GM18907 (cell line): ENCODE data around the gene STK10.

Experiments used
- ATAC-seq: cut with Tn5 transposase; IDR thresholded peaks from one replicate; pipeline ENCODE4 v1.9.1; 2021; ENCODE audit warnings: mild to moderate bottlenecking, moderate library complexity; ENCODE audit not compliant: unreplicated experiment

The STK10 gene

GRCh38 chr5:172110921-172111851, 76.8 kb downstream of the STK10 start:
- ATAC-seq = peak; percentile 80

- ATAC-seq = no peak
These were observed 77.7 kb downstream of the STK10 start for GRCh38 chr5:172110260-172110815.

- no peak for ATAC-seq
These were observed 78.3 kb downstream of the STK10 start for GRCh38 chr5:172109749-172110148.

- no peak for ATAC-seq
These were observed 80.5 kb downstream of the STK10 start for GRCh38 chr5:172107571-172107970.

- no peak for ATAC-seq
These were observed 81.3 kb downstream of the STK10 start for GRCh38 chr5:172106511-172107356.

GRCh38 chr5:172105811-172106210, 82.2 kb downstream of the STK10 start:
- no peak for ATAC-seq

GRCh38 chr5:172104801-172105701, 83.0 kb downstream of the STK10 start:
- no peak for ATAC-seq

GRCh38 chr5:172104021-172104420, 84.0 kb downstream of the STK10 start:
- no peak for ATAC-seq

- no peak for ATAC-seq
These were observed 85.0 kb downstream of the STK10 start for GRCh38 chr5:172102913-172103626.

- ATAC-seq = no peak
These were observed 85.7 kb downstream of the STK10 start for GRCh38 chr5:172102218-172102870.

GRCh38 chr5:172101547-172102217, 86.3 kb downstream of the STK10 start:
- no peak for ATAC-seq

- no peak for ATAC-seq
These were observed 89.1 kb downstream of the STK10 start for GRCh38 chr5:172098883-172099282.

- ATAC-seq = no peak
These were observed 90.0 kb downstream of the STK10 start for GRCh38 chr5:172098046-172098445.

- ATAC-seq = no peak
These were observed 90.7 kb downstream of the STK10 start for GRCh38 chr5:172097356-172097755.

- no peak for ATAC-seq
These were observed 91.7 kb downstream of the STK10 start for GRCh38 chr5:172096207-172096940.

GRCh38 chr5:172095368-172096206, 92.4 kb downstream of the STK10 start:
- ATAC-seq = no peak

GRCh38 chr5:172093965-172094364, 94.1 kb downstream of the STK10 start:
- no peak for ATAC-seq
